DLD1 (cell line): ENCODE results near the gene KRT33A.
"Not testable (repeated sequence)": the region's sequence is repeated elsewhere in the genome, so short reads cannot be mapped to it uniquely, and the experiment has no call there.

Source experiments
- in situ Hi-C: cut with HindIII; loops from 2 replicates; pipeline ENCODE4 v1.10.0; 2017; ENCODE audit warnings: low sequenced_read_pairs

The KRT33A gene

DNA sequence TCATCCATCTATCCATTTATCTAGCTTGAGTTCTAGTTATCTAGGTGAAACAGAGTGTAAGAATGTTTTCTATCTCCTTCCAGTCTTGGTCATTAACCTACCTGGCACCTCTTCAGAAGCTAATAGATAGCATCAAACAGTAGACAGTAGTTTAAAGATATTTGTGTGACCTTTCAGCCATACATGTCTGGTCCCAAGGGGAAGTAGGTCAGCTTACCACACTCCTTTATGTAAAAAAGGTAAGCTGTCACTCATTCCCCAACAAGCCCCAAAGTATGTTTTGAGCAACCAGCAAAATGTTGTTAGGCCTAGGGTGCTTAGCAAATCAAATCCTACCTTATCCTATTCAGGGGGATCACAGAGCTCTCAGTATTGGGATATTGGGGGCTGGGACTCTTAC, 15.4 kb upstream of the KRT33A start:
- in situ Hi-C loops = no loop called here

DNA sequence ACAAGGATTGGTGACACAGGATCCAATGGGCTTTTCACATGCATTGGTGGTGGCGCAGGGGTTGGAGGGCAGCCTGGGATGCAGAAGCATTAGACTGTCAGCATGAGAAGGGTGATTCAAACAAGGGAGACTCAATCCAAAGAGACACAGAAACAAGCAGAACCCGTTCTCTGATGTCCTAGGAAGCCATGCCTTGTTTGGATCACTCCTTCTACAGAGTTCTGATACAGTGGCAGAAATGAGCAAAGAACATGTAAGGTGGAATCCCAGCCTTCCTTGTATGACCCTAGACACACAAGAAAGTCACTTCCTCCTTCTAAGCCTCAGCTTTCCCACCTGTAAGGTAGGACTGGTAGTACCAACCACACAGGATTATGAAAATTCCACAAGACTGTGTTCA, 13.3 kb upstream of the KRT33A start:
- in situ Hi-C loops = no loop called here

GRCh38 chr17:41360296-41360995, 9.8 kb upstream of the KRT33A start:
- in situ Hi-C loops = no loop called here

- in situ Hi-C loops = no loop called here
Observed at GRCh38 chr17:41354536-41354935, 3.9 kb upstream of the KRT33A start.

- in situ Hi-C loops = no loop called here
Observed at GRCh38 chr17:41352597-41353366, 2.2 kb upstream of the KRT33A start.

DNA sequence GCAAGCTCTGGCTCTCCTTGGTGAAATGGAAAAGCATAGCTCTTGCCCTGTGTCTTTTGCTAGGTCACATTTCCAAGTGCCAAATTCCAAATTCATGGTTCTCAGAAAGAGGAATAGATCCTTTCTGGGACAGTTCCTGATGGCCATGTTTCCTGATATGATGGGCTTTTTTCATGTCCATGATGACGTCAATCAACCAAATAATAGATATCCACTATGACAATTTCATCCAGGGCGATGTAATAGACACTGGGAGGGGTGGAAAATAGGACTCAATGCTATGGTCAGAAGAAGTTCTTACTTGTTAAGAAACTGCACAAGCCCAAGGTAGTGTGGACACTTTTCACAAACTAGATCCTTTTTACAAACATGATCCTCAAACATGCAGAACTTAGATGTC, 549 bp upstream of the KRT33A start:
- in situ Hi-C loops = no loop called here

GRCh38 chr17:41347869-41348760, 2.5 kb downstream of the KRT33A start:
- in situ Hi-C loops = no loop called here

DNA sequence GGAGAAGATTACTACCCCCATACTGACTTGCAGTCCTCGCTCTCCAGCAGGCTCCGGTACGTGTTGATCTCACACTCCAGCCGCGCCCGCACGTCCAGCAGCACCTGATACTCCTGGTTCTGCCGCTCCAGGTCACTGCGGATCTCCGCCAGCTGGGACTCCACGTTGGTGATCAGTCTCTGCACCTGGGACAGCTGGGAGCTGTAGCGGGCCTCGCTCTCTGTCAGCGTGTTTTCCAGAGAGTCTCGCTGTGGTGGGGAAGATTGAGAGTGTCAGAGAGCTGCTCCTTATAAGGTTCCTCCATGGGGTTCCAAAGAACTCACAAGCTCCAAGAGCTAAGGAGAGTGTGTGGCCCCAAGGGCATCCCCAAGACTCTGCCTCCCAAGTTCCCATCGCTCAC, 4.2 kb downstream of the KRT33A start:
- in situ Hi-C loops = not testable (repeated sequence)

DNA sequence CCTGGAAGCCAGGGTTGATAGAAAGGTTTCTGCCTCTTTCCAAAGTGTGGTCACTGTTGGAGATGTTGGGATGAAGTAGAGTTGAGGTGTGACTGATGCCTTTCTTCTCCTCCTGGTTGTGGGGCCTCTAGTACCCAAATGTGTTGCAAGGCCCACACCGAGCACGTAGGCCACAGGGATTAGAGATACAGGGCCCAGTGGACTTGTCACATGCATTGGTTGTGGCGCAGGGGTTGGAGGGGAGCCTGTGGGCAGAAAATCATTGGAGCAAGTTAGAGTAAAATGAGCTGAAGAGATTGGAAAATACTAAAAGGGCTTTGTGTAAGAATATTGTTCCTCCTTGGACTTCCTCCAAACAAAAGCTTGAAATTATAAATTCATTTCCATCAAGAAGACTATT, 4.6 kb downstream of the KRT33A start:
- in situ Hi-C loops = no loop called here

DNA sequence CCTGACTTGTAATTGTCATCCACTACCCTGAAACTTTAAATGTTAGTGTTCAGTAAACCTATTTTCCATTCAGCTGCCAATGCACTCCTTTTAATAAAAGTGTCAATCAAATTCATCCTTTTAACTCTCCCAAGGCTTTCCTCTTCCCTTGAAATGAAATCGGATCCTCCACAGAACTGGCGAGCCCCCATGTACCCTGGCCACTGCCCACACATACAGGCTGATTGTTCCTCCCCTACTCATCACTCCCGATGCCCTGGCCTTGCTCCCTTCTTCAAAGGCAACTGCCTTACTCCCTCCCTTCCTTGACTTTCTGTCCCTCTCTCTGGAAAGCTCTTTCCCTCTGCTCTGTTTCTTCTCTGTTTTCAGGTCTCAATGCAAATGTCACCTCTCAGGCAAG, 7.6 kb downstream of the KRT33A start:
- in situ Hi-C loops = no loop called here

DNA sequence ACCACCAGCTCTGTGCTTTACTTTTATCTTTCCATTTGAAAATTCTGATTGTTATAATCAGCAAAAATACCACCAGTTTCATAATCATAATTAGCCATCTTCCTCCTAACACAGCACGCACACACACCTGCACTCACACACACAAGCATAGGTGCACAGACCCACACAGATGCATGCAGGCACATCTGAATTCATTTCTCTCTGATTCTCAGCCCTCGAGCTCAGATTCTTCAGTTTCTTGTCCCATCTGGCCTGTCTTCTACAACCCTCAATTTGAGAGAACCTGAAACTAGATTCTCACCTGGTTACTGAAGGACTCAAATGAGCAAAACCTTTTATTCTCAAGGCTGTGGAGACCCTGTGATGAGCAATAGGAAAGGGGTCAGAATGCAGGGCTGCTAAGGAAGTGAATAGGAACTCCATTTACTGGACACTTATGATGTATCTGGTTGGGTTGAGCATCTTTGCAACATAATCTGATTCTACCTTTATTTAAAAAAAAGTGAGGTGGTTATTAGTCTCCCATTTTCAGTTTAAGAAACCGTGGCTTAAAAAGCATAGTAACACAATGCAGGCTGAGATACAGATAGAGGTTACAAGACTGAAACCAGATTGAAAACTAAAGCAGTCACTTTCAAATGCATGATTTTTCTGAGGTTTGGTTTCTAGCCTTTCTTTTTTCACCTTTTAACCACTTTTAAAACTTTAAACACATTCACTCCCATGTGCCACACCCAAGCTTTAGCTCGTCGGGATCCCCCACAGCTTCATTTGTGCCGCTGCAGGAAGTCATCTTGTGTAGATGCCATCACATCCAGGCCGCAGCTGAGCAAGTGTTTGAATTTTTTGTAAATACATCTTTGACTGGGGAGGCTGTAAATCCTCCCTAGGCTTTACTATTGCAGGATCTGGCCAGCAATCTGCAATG, 9.4 kb downstream of the KRT33A start:
- in situ Hi-C loops = no loop called here

DNA sequence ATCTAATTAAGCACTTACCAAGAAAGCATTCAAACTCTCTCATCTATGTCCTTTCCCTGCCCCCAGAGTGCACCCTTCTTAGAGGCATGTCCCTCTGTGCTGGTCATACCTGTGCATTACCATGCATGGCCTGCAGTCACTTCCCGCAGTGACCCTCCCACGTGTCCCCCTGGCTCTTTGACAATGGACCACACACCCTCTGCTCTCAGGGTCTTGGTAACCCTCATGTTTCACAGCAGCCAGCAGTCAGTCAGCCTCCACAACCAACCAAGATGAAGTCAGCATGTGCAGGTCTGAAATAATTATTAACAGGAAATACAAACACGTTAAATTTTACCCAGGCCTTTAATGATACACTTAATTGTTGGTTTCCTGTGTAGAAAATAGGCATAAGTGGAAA, 10.1 kb downstream of the KRT33A start:
- in situ Hi-C loops = no loop called here

DNA sequence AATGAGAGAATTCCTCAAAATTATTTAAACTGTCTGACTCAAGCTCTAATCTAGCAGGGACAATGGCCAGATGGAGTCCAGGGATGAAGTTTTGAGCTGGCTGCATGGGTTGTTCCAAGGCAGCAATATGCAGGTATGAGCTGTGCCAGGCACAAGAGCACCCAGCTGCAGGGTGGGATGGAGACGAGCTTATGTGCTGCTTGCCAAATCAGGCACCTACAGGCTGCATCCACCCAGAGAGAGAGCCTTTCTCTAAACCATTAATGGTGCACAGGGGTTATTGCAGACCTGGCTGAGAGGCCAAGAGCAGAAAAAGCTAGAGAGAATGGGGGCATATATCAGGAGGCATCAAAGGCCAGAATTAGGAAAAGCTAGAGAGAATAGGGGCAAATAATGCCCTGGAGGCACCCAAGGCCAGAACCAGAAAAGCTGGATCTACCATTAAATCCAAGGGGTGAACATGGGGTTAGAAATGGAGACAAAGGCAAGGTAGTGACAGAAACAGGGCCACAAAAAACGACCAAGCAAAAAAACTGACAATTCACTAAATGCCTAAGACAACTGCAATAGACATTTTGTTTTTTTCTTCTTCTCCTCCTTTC, 11.0 kb downstream of the KRT33A start:
- in situ Hi-C loops = no loop called here

- in situ Hi-C loops = no loop called here
Observed at GRCh38 chr17:41338961-41339485, 11.6 kb downstream of the KRT33A start.

DNA sequence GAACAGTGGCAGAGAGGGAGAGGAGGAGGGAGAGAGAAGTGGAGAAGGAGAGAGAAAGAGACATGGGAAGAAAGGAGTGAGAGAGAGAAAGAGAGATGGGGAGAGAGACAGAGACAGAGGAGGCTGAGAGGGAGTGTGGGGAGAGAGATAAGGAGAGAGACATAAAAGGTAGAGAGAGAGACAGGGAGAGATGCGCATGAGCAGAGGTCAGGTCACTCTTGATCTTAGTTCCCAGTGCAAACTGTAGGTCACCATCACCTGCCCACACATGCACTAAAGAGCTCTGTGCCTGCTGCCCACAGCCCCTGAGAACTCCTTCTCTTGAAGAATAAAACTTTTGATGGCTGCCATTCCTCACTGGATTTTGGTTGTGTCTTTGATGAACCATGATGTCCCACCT, 14.9 kb downstream of the KRT33A start:
- in situ Hi-C loops = no loop called here

DNA sequence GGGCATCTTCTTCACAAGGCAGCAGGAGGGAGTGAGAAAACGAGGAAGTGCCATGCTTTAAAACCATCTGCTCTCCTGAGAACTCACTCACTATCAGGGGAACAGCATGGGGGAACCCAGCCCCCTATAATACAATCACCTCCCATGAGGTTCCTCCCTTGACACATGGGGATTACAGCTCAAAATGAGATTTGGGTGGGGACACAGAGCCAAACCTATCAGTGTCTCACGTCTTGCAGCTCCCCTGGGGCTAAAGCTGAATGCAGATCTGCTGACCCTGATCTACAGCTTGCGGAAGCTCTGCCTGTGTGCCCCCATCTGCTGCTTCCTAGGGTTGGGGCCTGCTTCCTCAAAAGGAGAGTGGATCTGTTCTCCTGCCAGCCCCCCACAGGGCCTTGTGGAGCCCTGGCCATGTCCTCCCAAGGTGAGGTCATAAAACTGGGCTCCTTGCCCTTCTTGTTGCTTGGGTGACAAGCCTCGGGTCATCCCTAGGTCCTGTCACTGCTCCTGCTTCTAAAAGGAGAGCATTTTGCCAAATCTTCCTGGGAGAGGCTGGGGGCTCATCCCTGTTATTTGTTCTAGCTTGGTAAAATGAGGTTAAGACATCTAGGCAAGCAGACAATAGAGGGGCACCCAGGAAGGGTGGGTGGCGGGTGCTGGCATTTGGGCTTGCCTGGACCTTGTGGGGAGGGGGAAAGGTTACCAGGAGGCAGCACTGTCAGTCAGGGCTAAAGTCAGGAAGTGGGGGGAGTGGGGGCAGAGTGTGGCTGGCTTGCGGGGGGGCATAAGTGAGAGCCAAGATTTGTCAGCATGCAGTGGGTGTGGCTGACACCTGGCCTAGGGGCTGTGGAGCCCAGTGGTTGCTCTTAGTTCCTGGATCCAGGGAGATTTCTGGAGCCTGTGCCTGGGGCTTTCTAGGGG, 16.0 kb downstream of the KRT33A start:
- in situ Hi-C loops = no loop called here

- in situ Hi-C loops = no loop called here
Observed at GRCh38 chr17:41333836-41334235, 16.8 kb downstream of the KRT33A start.

DNA sequence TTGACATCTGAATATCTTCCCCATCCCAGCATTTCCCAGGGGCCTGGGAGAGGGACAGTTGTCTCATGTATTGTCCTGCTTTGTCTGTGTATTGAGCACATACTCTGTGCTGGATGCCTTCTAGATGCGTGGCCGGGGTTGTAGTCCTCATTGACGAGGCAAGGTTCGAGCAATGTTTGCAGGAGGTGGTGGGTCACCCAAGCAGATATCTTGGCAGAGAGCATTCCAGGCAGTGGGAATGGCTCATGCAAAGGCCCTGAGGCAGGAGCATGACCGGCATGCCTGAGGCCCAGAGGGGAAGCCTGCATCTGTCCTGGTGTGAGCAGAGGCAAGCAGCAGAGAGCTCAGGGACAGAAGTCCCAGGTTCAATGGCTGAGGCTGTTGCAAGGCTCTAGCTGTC, 17.5 kb downstream of the KRT33A start:
- in situ Hi-C loops = no loop called here

DNA sequence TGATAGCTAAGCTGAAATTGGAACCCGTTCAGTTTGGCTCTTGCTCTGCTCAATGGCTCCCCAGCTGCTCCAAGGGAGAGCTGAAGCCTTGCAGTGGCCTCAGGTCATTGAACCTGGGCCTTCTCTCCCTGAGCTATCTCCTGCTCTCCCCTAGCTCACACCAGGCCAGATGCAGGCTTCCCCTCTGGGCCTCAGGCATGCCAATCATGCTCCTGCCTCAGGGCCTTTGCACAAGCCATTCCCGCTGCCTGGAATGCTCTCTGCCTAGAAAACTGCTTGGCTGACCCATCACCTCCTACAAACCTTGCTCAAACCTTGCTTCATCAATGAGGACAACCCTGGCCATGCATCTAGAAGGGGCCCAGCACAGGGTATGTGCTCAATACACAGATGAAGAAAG, 18.4 kb downstream of the KRT33A start:
- in situ Hi-C loops = no loop called here
